GM06990 (cell line): ENCODE measurements around the gene ADTRP.
A peak's percentile ranks its signal among the peaks of the same experiment; 100 is the strongest.

Experiments
- DNase-seq: peaks from one replicate; pipeline ENCODE4 v3.0.0-alpha.2; 2011; ENCODE audit not compliant: insufficient read length; ENCODE audit errors: extremely low read depth
- H3K27me3 ChIP-seq: replicated peaks from 2 replicates; pipeline ENCODE4 v1.6.0; 2011; ENCODE audit warnings: low read length; ENCODE audit not compliant: control insufficient read depth, insufficient read depth
- H3K36me3 ChIP-seq: 2 replicates; pipeline ENCODE4 v1.5.1; 2011; ENCODE audit warnings: low read length; ENCODE audit not compliant: control insufficient read depth, insufficient read depth
- H3K4me3 ChIP-seq: replicated peaks from 2 replicates; pipeline ENCODE4 v1.5.1; 2011; ENCODE audit warnings: low read depth, mild to moderate bottlenecking, control low read depth, low read length
- CTCF ChIP-seq: IDR thresholded peaks from 2 replicates; pipeline ENCODE4 v1.5.1; 2011; ENCODE audit warnings: low read length, control low read depth, mild to moderate bottlenecking, inconsistent platforms; ENCODE audit not compliant: insufficient read depth, poor library complexity, severe bottlenecking

Gene ADTRP

GRCh38 chr6:11711003-11711983, 67.3 kb downstream of the ADTRP start:
- TF ChIP-seq CTCF = no peak
- peak; percentile 75 for DNase-seq
- no peaks in the 10 kb centered on the region for H3K27me3 ChIP-seq
- H3K36me3 ChIP-seq = no peaks in the 10 kb centered on the region
- peak overlapping the region; percentile 8; the same call in 1 of the 2 replicates for H3K4me3 ChIP-seq

GRCh38 chr6:11710311-11710761, 68.3 kb downstream of the ADTRP start:
- H3K36me3 ChIP-seq = no peaks in the 10 kb centered on the region
- H3K4me3 ChIP-seq = no peak overlapping the region
- no peaks in the 10 kb centered on the region for H3K27me3 ChIP-seq
- TF ChIP-seq CTCF = no peak
- no peak for DNase-seq

GRCh38 chr6:11706171-11706570, 72.4 kb downstream of the ADTRP start:
- H3K4me3 ChIP-seq = no peak overlapping the region
- no peak for TF ChIP-seq CTCF
- DNase-seq = no peak
- no peaks in the 10 kb centered on the region for H3K36me3 ChIP-seq
- no peaks in the 10 kb centered on the region for H3K27me3 ChIP-seq

- DNase-seq = no peak
- H3K27me3 ChIP-seq = no peaks in the 10 kb centered on the region
- no peaks in the 10 kb centered on the region for H3K36me3 ChIP-seq
- H3K4me3 ChIP-seq = no peak overlapping the region
- TF ChIP-seq CTCF = no peak
Measured at GRCh38 chr6:11705483-11705882, 73.1 kb downstream of the ADTRP start.

GRCh38 chr6:11705069-11705468, 73.5 kb downstream of the ADTRP start:
- Histone ChIP-seq H3K4me3 (no peak overlapping the region), H3K36me3 (no peaks in the 10 kb centered on the region), H3K27me3 (no peaks in the 10 kb centered on the region)
- DNase-seq = no peak
- TF ChIP-seq CTCF = no peak
